ENCODE results near the gene RAB11FIP3. TPM values are rescaled to one million over a fixed set of nuclear protein-coding genes. Genes with fewer than 3 reads are reported as not detected.

Gene RAB11FIP3
- total and polyA plus RNA-seq, 9 of the 15 experiments (the other 6 are each of a cell fraction or from before 2014, with no cell fraction given), result 0.46 to 13.1 (median 4.3) TPM

- intact Hi-C loops (cut with micrococcal nuclease) (no loop called here), in situ Hi-C loops (cut with MboI) (no loop called here)
- ATAC-seq (peak; percentile 48), DNase-seq (ENCODE audit: extremely low read depth in 1 of 4, low spot score in 3 of 4) (no peak), FAIRE-seq (no peak)
- peaks cover 0 to 32% of the 10 kb centered on the region in 2 experiments; a peak in 2 of 5 replicates for H3K4me1 ChIP-seq (replicated peaks in 1 of 2; ENCODE audit: control insufficient read depth in 2 of 2, insufficient read depth in 2 of 2, low read length in 2 of 2)
- H4K20me1 ChIP-seq (replicated peaks; ENCODE audit: control insufficient read depth, insufficient read depth, low read length), result no peaks in the 10 kb centered on the region; the same call in 1 of the 2 replicates
- no peaks in the 10 kb centered on the region for H3K9me3 ChIP-seq (replicated peaks; ENCODE audit: control insufficient read depth, insufficient read depth, low read depth, low read length)
- H3K27me3 ChIP-seq (ENCODE audit: control insufficient read depth in 2 of 2, insufficient read depth in 2 of 2, low read length in 2 of 2), result no peaks in the 10 kb centered on the region
- TF ChIP-seq TCF3 (CRISPR knock-in tag; IDR thresholded peaks at IDR 0.05) (no peak), ZBTB8A (IDR thresholded peaks at IDR 0.05; ENCODE audit: partially characterized antibody) (no peak), IFI16 (CRISPR knock-in tag; IDR thresholded peaks at IDR 0.05) (no peak), ZNF589 (CRISPR knock-in tag; IDR thresholded peaks at IDR 0.05; ENCODE audit: low read depth) (no peak), RB1 (IDR thresholded peaks at IDR 0.05; ENCODE audit: low read depth) (no peak), ZNF263 (CRISPR knock-in tag; IDR thresholded peaks at IDR 0.05; ENCODE audit: borderline replicate concordance) (no peak)
- TF ChIP-seq, protein P1, sequence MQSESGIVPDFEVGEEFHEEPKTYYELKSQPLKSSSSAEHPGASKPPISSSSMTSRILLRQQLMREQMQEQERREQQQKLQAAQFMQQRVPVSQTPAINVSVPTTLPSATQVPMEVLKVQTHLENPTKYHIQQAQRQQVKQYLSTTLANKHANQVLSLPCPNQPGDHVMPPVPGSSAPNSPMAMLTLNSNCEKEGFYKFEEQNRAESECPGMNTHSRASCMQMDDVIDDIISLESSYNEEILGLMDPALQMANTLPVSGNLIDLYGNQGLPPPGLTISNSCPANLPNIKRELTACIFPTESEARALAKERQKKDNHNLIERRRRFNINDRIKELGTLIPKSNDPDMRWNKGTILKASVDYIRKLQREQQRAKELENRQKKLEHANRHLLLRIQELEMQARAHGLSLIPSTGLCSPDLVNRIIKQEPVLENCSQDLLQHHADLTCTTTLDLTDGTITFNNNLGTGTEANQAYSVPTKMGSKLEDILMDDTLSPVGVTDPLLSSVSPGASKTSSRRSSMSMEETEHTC (IDR thresholded peaks at IDR 0.05), result no peak
- TF ChIP-seq, protein P2, sequence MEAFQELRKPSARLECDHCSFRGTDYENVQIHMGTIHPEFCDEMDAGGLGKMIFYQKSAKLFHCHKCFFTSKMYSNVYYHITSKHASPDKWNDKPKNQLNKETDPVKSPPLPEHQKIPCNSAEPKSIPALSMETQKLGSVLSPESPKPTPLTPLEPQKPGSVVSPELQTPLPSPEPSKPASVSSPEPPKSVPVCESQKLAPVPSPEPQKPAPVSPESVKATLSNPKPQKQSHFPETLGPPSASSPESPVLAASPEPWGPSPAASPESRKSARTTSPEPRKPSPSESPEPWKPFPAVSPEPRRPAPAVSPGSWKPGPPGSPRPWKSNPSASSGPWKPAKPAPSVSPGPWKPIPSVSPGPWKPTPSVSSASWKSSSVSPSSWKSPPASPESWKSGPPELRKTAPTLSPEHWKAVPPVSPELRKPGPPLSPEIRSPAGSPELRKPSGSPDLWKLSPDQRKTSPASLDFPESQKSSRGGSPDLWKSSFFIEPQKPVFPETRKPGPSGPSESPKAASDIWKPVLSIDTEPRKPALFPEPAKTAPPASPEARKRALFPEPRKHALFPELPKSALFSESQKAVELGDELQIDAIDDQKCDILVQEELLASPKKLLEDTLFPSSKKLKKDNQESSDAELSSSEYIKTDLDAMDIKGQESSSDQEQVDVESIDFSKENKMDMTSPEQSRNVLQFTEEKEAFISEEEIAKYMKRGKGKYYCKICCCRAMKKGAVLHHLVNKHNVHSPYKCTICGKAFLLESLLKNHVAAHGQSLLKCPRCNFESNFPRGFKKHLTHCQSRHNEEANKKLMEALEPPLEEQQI (IDR thresholded peaks at IDR 0.05), result no peak
- TF ChIP-seq, protein P3, sequence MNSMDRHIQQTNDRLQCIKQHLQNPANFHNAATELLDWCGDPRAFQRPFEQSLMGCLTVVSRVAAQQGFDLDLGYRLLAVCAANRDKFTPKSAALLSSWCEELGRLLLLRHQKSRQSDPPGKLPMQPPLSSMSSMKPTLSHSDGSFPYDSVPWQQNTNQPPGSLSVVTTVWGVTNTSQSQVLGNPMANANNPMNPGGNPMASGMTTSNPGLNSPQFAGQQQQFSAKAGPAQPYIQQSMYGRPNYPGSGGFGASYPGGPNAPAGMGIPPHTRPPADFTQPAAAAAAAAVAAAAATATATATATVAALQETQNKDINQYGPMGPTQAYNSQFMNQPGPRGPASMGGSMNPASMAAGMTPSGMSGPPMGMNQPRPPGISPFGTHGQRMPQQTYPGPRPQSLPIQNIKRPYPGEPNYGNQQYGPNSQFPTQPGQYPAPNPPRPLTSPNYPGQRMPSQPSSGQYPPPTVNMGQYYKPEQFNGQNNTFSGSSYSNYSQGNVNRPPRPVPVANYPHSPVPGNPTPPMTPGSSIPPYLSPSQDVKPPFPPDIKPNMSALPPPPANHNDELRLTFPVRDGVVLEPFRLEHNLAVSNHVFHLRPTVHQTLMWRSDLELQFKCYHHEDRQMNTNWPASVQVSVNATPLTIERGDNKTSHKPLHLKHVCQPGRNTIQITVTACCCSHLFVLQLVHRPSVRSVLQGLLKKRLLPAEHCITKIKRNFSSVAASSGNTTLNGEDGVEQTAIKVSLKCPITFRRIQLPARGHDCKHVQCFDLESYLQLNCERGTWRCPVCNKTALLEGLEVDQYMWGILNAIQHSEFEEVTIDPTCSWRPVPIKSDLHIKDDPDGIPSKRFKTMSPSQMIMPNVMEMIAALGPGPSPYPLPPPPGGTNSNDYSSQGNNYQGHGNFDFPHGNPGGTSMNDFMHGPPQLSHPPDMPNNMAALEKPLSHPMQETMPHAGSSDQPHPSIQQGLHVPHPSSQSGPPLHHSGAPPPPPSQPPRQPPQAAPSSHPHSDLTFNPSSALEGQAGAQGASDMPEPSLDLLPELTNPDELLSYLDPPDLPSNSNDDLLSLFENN (IDR thresholded peaks at IDR 0.05; ENCODE audit: low read depth in 2 of 2, low read length in 2 of 2), result no peak
- no peaks in the 10 kb centered on the region for H3K79me2 ChIP-seq (ENCODE audit: control insufficient read depth, insufficient read depth, low read length)
- CTCF ChIA-PET (ENCODE audit: low intra/inter-chr PET ratio), result no interaction called here
- H3K4me2 ChIP-seq (ENCODE audit: insufficient read depth, low read length), result no peak overlapping the region
- BruUV-seq (replicated peaks), result no TSS peak
- no peak overlapping the region for H2AFZ ChIP-seq (ENCODE audit: low read depth, low read length)
- 27% methylated on average over 12 of the region's 12 CpGs for WGBS (ENCODE audit: insufficient coverage, low coverage, missing lambda C conversion rate)
- H3K9me1 ChIP-seq (ENCODE audit: control insufficient read depth, insufficient read depth, low read length), result no peaks in the 10 kb centered on the region
- no peaks in the 10 kb centered on the region for H3K36me3 ChIP-seq (ENCODE audit: control insufficient read depth, insufficient read depth, low read length)
- POLR2A ChIA-PET, result interaction anchor here (0.7 to 1.1 kb wide), 2 partner anchors 9 to 26 kb away, joined by 3 read pairs; no protein-coding TSS in a partner anchor
- no peak overlapping the region for H3K27ac ChIP-seq (ENCODE audit: extremely low read depth, low read depth, low read length)
- no peak overlapping the region for H3K4me3 ChIP-seq
- peak overlapping the region in 1 of 2 experiments; percentile 50; a peak in 1 of 4 replicates for H3K9ac ChIP-seq (ENCODE audit: insufficient read depth in 1 of 2, low read depth in 2 of 2, low read length in 2 of 2)
Measured at GRCh38 chr16:500709-501108, 75.3 kb downstream of the RAB11FIP3 start.

Data from K562 (cell line).